Right lobe of liver (tissue), 6 donors: ENCODE measurements around the gene SHQ1. TPM values are rescaled to one million over a fixed set of nuclear protein-coding genes. Genes with fewer than 3 reads are reported as not detected.

Source experiments
- ATAC-seq, 4 donors: fragments of 200-7000 bp; cut with Tn5 transposase; one replicate each; pipeline ENCODE4 v1.9.1; 2020; ENCODE audit warnings: mild to moderate bottlenecking in 4 of 4, moderate library complexity in 4 of 4
- DNase-seq, 3 donors: peaks; one replicate each; pipeline ENCODE4 v3.0.0-alpha.2; 2020
- H3K27ac ChIP-seq, 3 donors: fragments of 200-600 bp; one replicate each; pipeline ENCODE4 v1.8.0; 2022
- H3K27me3 ChIP-seq, 2 donors: fragments of 200-600 bp; one replicate each; pipeline ENCODE4 v1.8.0; 2022
- H3K36me3 ChIP-seq, 4 donors: fragments of 200-600 bp; sonication (generic) in 1 of 4; one replicate each; pipeline versions ENCODE4 v1.5.1 to v1.8.0; 2017 to 2022; ENCODE audit warnings: control low read depth in 1 of 4
- H3K4me1 ChIP-seq, 4 donors: fragments of 200-600 bp; sonication (generic) in 1 of 4; one replicate each; pipeline versions ENCODE4 v1.5.1 to v1.8.0; 2017 to 2022; ENCODE audit warnings: control low read depth in 1 of 4
- H3K4me3 ChIP-seq, 3 donors: fragments of 200-600 bp; one replicate each; pipeline ENCODE4 v1.8.0; 2022
- H3K9me3 ChIP-seq, 4 donors: fragments of 200-600 bp; sonication (generic) in 1 of 4; one replicate each; pipeline versions ENCODE4 v1.5.1 to v1.8.0; 2017 to 2022; ENCODE audit warnings: control low read depth in 1 of 4
- CTCF ChIP-seq, 4 donors: fragments of 200-600 bp in 3 of 4; fragments of 450-650 bp in 1 of 4; IDR thresholded peaks; one replicate each; pipeline versions ENCODE4 v1.5.1 to v1.8.0; 2016 to 2022; ENCODE audit warnings: antibody characterized with exemption in 4 of 4, mild to moderate bottlenecking in 2 of 4
- POLR2A ChIP-seq: fragments of 450-650 bp; IDR thresholded peaks from one replicate; pipeline ENCODE4 v1.6.1; 2017; ENCODE audit warnings: antibody characterized with exemption, mild to moderate bottlenecking
- WGBS: methylation state at CpG from one replicate; pipeline ENCODE4 v1.1.6; 2018; ENCODE audit warnings: low coverage, low lambda C conversion rate; ENCODE audit not compliant: insufficient coverage; ENCODE audit errors: missing lambda C conversion rate; 5-methylcytosine and 5-hydroxymethylcytosine counted together
- intact Hi-C, 2 donors: fragments of 100-400 bp; cut with DNase I; formaldehyde crosslinking; loops; one replicate each; pipeline versions ENCODE4 v1.11.2 to v1.14.1; 2022
- total RNA-seq, 6 experiments: library from RNA; depleted of rRNA in 2 of 6; stranded (reverse); fragments of >200 nt in 2 of 6; fragmentation: NEBNext Ultra II Directional in 3 of 6; extraction: Animal tissue kit (Norgen Biotek cat#: 25700) in 3 of 6; gene quantifications; one replicate each; pipeline versions ENCODE4 v1.1.0 to v1.2.4, GENCODE V29; 2016 to 2023
- donor health status: DM: no; HTN: yes; CAD: no.
- donor health status: DM: no; HTN: no; CAD: no.
- donor health status: DM: no; HTN: no; CAD: no.
- donor health status: DM: no; HTN: yes; CAD: no.
- donor health status: DM: no; HTN: yes; CAD: no.

SHQ1 gene
- total RNA-seq, 6 experiments from 2014 or later = 5.1 to 9.9 (median 7.9) TPM

- 84% methylated on average over 5 of the region's 5 CpGs for WGBS
- Histone ChIP-seq H3K4me3 (no peak overlapping the region), H3K9me3 (no peaks in the 10 kb centered on the region), H3K4me1 (no peaks in the 10 kb centered on the region), H3K27me3 (no peaks in the 10 kb centered on the region), H3K36me3 (no peaks in the 10 kb centered on the region), H3K27ac (no peak overlapping the region)
- no peak for DNase-seq
- intact Hi-C loops = no loop called here
- TF ChIP-seq POLR2A (no peak), CTCF (IDR thresholded peaks at IDR 0.05) (no peak)
- no peak for ATAC-seq
These were observed 23.9 kb upstream of the SHQ1 start for GRCh38 chr3:72872183-72872582.

GRCh38 chr3:72862314-72863090, 14.3 kb upstream of the SHQ1 start:
- no peak for DNase-seq

GRCh38 chr3:72860846-72861245, 12.6 kb upstream of the SHQ1 start:
- TF ChIP-seq POLR2A (no peak), CTCF (IDR thresholded peaks at IDR 0.05) (no peak)
- DNase-seq (no peak), ATAC-seq (no peak)
- intact Hi-C loops = no loop called here
- H3K4me3 ChIP-seq = no peak overlapping the region
- no peaks in the 10 kb centered on the region for H3K9me3 ChIP-seq
- no peaks in the 10 kb centered on the region for H3K4me1 ChIP-seq
- WGBS = 82% methylated on average over 1 of the region's 1 CpG
- H3K36me3 ChIP-seq = no peaks in the 10 kb centered on the region
- H3K27me3 ChIP-seq = no peaks in the 10 kb centered on the region
- no peak overlapping the region for H3K27ac ChIP-seq

More at GRCh38 chr3:72862314-72863090, 14.3 kb upstream of the SHQ1 start:
- Histone ChIP-seq H3K4me3 (no peak overlapping the region), H3K9me3 (no peaks in the 10 kb centered on the region), H3K36me3 (no peaks in the 10 kb centered on the region), H3K27ac (no peak overlapping the region), H3K27me3 (no peaks in the 10 kb centered on the region), H3K4me1 (no peaks in the 10 kb centered on the region)
- intact Hi-C loops = no loop called here
- TF ChIP-seq CTCF (IDR thresholded peaks at IDR 0.05) = no peak
- TF ChIP-seq POLR2A = no peak
- WGBS = 68% methylated on average over 4 of the region's 7 CpGs
- ATAC-seq = no peak

- Histone ChIP-seq H3K27ac (no peak overlapping the region), H3K9me3 (no peaks in the 10 kb centered on the region), H3K4me3 (no peak overlapping the region), H3K36me3 (no peaks in the 10 kb centered on the region), H3K4me1 (no peaks in the 10 kb centered on the region), H3K27me3 (no peaks in the 10 kb centered on the region)
- DNase-seq (no peak), ATAC-seq (no peak)
- intact Hi-C loops = no loop called here
- 63% methylated on average over 5 of the region's 5 CpGs for WGBS
- TF ChIP-seq POLR2A (no peak), CTCF (IDR thresholded peaks at IDR 0.05) (no peak)
These were observed 11.8 kb upstream of the SHQ1 start for GRCh38 chr3:72860053-72860452.
